Calu3 (cell line): ENCODE measurements around the gene RACGAP1. TPM values are rescaled to one million over a fixed set of nuclear protein-coding genes. Genes with fewer than 3 reads are reported as not detected.

Source experiments
- BruUV-seq: library from RNA; stranded (reverse); fragments of 400-500 nt; replicated peaks from 2 replicates; lab custom pipeline; 2021; lab: Mats Ljungman, UMichigan
- CTCF ChIA-PET: fragments of 300-600 bp; sonication (Branson Sonifier 250); formaldehyde crosslinking; loops from one replicate; lab custom pipeline; 2022; ENCODE audit warnings: antibody characterized with exemption; lab: Charles Lee
- DNase-seq: peaks from one replicate; pipeline ENCODE4 v3.0.0; 2022
- H3K27ac Mint-ChIP-seq: one replicate; pipeline ENCODE4 v1.8.0; 2022; ENCODE audit warnings: mixed read lengths; ENCODE audit not compliant: unreplicated experiment
- H3K27me3 Mint-ChIP-seq: one replicate; pipeline ENCODE4 v1.8.0; 2022; ENCODE audit warnings: mixed read lengths; ENCODE audit not compliant: unreplicated experiment
- H3K36me3 Mint-ChIP-seq: one replicate; pipeline ENCODE4 v1.8.0; 2022; ENCODE audit warnings: mild to moderate bottlenecking, moderate library complexity, mixed read lengths; ENCODE audit not compliant: insufficient read depth, unreplicated experiment
- H3K4me1 Mint-ChIP-seq: one replicate; pipeline ENCODE4 v1.8.0; 2022; ENCODE audit warnings: mild to moderate bottlenecking, low read depth, mixed read lengths; ENCODE audit not compliant: unreplicated experiment
- H3K4me3 Mint-ChIP-seq: one replicate; pipeline ENCODE4 v1.8.0; 2022; ENCODE audit warnings: mild to moderate bottlenecking, low read depth, moderate library complexity, mixed read lengths; ENCODE audit not compliant: unreplicated experiment
- H3K9me3 Mint-ChIP-seq: one replicate; pipeline ENCODE4 v1.8.0; 2022; ENCODE audit warnings: low read depth, mixed read lengths; ENCODE audit not compliant: unreplicated experiment
- intact Hi-C: fragments of 100-400 bp; cut with micrococcal nuclease; formaldehyde crosslinking; loops from one replicate; pipeline ENCODE4 v1.10.0; 2022; ENCODE audit not compliant: unreplicated experiment
- total RNA-seq: library from RNA; stranded (reverse); gene quantifications from 2 replicates; pipeline ENCODE4 v1.2.3, GENCODE V29; 2022
- TF ChIP-seq, protein P1 (sequence below): fragments of 200-600 bp; IDR thresholded peaks from one replicate; pipeline ENCODE4 v1.8.0; 2022; ENCODE audit warnings: antibody characterized with exemption; ENCODE audit not compliant: unreplicated experiment

The RACGAP1 gene
- total RNA-seq, 1 experiment from 2014 or later: 62.0 TPM

DNA sequence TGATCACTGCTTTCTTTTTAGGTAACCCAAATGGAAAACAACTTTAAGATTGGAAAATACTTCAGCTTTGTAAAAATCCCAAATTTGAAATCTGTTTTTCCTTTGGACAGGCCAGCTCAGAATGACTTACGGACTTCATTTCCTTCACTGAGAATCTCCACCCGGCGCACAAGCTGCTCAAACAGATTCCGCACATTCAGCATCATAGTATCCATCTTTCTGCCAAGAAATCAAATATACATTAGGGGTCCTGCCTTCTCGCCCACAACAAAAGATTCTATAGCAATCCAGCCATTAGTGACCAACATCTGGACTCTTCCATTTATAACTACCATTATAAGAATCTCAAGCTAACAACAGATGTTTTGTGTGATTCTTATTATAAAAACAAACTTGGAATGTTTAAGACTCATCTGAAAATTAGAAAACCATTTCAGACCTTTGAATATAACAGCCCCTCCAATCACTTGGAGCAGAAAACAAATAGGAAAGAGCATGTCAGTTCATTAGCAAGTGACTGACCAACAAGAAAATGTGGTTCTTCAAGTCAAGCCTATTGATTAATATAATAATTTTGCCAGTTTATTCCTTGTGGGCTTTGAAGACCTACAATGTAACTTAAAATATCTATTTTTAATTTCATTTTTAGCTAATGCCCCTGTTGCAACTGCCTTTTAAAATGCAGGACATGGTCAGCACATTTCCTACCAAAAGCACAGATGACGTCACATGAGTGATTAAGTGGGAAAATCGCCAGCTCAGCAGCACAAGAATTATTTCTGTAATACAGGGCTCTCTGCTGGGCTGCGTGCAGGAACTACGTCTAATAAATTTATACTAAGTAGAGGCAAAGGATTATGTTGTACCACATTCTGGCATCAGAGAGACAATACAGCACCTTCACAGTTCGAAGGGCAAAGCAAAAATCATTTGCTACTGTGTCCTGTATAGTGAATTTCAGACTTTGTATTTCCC is 8.5 kb downstream of the RACGAP1 start:
- no peak overlapping the region for H3K27ac Mint-ChIP-seq
- CTCF ChIA-PET: interaction anchor here (0.8 to 1.0 kb wide), 2 partner anchors 8 to 50 kb away, joined by 3 read pairs; partner anchors contain the start of gene RACGAP1
- no peak overlapping the region for H3K4me3 Mint-ChIP-seq
- H3K4me1 Mint-ChIP-seq: peaks cover 12% of the 10 kb centered on the region
- DNase-seq: no peak
- BruUV-seq: no TSS peak
- TF ChIP-seq, protein P1, sequence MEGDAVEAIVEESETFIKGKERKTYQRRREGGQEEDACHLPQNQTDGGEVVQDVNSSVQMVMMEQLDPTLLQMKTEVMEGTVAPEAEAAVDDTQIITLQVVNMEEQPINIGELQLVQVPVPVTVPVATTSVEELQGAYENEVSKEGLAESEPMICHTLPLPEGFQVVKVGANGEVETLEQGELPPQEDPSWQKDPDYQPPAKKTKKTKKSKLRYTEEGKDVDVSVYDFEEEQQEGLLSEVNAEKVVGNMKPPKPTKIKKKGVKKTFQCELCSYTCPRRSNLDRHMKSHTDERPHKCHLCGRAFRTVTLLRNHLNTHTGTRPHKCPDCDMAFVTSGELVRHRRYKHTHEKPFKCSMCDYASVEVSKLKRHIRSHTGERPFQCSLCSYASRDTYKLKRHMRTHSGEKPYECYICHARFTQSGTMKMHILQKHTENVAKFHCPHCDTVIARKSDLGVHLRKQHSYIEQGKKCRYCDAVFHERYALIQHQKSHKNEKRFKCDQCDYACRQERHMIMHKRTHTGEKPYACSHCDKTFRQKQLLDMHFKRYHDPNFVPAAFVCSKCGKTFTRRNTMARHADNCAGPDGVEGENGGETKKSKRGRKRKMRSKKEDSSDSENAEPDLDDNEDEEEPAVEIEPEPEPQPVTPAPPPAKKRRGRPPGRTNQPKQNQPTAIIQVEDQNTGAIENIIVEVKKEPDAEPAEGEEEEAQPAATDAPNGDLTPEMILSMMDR: no peak
- intact Hi-C loops: no loop called here
- no peaks in the 10 kb centered on the region for H3K9me3 Mint-ChIP-seq
- H3K27me3 Mint-ChIP-seq: no peaks in the 10 kb centered on the region
- peaks cover 13% of the 10 kb centered on the region for H3K36me3 Mint-ChIP-seq

GRCh38 chr12:50014342-50014741 is 11.0 kb downstream of the RACGAP1 start:
- no peaks in the 10 kb centered on the region for H3K9me3 Mint-ChIP-seq

DNA sequence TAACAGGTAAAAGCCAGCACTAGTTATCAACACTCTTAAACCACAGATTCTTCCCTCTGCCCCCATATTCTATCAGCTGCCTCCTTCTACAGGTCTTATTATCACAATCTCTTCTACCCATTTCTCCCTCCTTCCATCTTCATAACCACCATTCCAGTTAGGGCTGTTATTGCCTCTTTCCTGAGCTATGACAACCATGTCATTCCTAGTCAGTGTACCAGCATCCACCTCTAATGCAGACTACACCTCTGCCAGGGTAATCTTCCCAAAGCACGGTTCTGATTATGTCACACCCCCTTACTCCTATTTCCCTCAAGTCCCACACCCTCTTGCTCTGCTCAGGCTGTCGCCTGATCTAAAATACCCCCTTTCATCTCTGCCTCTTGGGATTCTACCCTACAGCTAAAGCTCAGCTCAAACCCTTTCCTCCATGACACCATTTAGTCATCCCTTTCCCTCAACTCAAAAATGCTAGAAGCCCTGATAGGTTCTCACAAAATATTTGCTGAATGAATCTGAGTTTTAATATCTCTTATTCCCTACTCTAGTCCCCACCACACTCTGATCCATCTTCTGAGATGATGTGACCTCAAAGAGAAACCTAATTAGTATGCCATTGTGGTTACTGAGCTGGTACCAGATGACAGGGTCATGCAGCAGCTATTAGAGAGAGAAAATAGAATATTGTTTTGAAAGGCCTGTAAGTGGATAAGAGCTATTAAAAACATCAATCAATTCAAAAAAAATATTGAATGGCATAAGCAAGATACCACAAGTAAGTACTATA is 11.7 kb downstream of the RACGAP1 start:
- Mint-ChIP-seq H3K9me3 (no peaks in the 10 kb centered on the region), H3K27me3 (no peaks in the 10 kb centered on the region), H3K4me1 (peaks cover 3% of the 10 kb centered on the region), H3K4me3 (no peak overlapping the region), H3K36me3 (peaks cover 22% of the 10 kb centered on the region), H3K27ac (no peak overlapping the region)
- intact Hi-C loops: no loop called here
- BruUV-seq: no TSS peak
- no peak for DNase-seq
- TF ChIP-seq, protein P1: no peak
- CTCF ChIA-PET: no interaction called here

More at GRCh38 chr12:50014342-50014741, 11.0 kb downstream of the RACGAP1 start:
- H3K27me3 Mint-ChIP-seq: no peaks in the 10 kb centered on the region
- H3K4me3 Mint-ChIP-seq: no peak overlapping the region
- TF ChIP-seq, protein P1: no peak
- CTCF ChIA-PET: no interaction called here
- no peak for DNase-seq
- H3K36me3 Mint-ChIP-seq: peaks cover 27% of the 10 kb centered on the region
- no TSS peak for BruUV-seq
- no peak overlapping the region for H3K27ac Mint-ChIP-seq
- H3K4me1 Mint-ChIP-seq: peaks cover 10% of the 10 kb centered on the region
- intact Hi-C loops: no loop called here

GRCh38 chr12:50006754-50007442 is 18.4 kb downstream of the RACGAP1 start:
- intact Hi-C loops: no loop called here
- Mint-ChIP-seq H3K27me3 (no peaks in the 10 kb centered on the region), H3K4me3 (no peak overlapping the region), H3K27ac (no peak overlapping the region), H3K36me3 (peaks cover 22% of the 10 kb centered on the region), H3K4me1 (no peaks in the 10 kb centered on the region), H3K9me3 (no peaks in the 10 kb centered on the region)
- no TSS peak for BruUV-seq
- CTCF ChIA-PET: no interaction called here
- no peak for DNase-seq
- TF ChIP-seq, protein P1: no peak
